Neural progenitor cell (in vitro differentiated cells): ENCODE results near the gene TEAD3.

ENCODE experiments used
- CTCF ChIP-seq: fragments of 200-600 bp; sonication (generic); IDR thresholded peaks from 2 replicates; pipeline ENCODE4 v1.5.1; 2017; ENCODE audit warnings: antibody characterized with exemption, mild to moderate bottlenecking
- EZH2phosphoT487 ChIP-seq: fragments of 200-600 bp; sonication (generic); IDR thresholded peaks from 2 replicates; pipeline ENCODE4 v1.6.1; 2017; ENCODE audit warnings: antibody characterized with exemption

DNA sequence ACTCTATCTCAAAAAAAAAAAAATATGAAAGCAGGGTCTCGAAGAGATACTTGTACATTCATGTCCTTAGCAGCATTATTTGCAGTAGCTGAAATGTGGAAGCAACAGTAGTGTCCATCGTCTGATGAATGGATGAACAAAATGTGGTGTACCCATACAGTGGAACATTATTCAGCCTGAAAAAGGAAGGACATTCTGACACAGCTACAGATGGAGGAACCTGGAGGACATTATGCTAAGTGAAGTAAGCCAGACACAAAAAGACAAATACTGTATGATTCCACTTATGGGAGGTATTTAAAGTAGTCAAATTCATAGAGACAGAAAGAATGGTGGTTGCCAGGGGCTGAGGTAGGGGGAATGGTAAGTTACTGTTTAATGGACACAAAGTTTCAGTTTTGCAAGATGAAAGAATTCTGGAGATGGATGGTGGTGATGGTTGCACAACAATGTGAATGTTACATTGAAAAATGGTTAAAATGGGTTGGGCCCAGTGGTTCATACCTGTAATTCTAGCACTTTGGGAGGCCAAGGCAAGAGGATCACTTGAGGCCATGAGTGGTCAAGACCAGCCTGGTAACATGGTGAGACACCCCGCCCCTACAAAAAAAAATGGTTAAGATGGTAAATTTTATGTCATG, 27.6 kb upstream of the TEAD3 start:
- no peak for TF ChIP-seq CTCF
- no peak for TF ChIP-seq EZH2phosphoT487
